ENCODE results near the gene RRBP1.

RRBP1 gene

GRCh38 chr20:17682103-17682888 is at the start of gene RRBP1:
Gene RRBP1 (minus strand): TSS chr20:17682242. CDS start chr20:17660507, 21,735 bp downstream.
- TF ChIP-seq, protein P1, sequence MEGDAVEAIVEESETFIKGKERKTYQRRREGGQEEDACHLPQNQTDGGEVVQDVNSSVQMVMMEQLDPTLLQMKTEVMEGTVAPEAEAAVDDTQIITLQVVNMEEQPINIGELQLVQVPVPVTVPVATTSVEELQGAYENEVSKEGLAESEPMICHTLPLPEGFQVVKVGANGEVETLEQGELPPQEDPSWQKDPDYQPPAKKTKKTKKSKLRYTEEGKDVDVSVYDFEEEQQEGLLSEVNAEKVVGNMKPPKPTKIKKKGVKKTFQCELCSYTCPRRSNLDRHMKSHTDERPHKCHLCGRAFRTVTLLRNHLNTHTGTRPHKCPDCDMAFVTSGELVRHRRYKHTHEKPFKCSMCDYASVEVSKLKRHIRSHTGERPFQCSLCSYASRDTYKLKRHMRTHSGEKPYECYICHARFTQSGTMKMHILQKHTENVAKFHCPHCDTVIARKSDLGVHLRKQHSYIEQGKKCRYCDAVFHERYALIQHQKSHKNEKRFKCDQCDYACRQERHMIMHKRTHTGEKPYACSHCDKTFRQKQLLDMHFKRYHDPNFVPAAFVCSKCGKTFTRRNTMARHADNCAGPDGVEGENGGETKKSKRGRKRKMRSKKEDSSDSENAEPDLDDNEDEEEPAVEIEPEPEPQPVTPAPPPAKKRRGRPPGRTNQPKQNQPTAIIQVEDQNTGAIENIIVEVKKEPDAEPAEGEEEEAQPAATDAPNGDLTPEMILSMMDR (IDR thresholded peaks at IDR 0.05): peak; percentile 83
- TF ChIP-seq ZFX (IDR thresholded peaks at IDR 0.05; ENCODE audit: borderline replicate concordance): no peak
- peak within 1 kb of the TSS; percentile 82 for H3K27ac ChIP-seq

- no peak overlapping the region for H3K27ac ChIP-seq
- TF ChIP-seq, protein P1 (IDR thresholded peaks at IDR 0.05): no peak
- TF ChIP-seq ZFX (IDR thresholded peaks at IDR 0.05; ENCODE audit: borderline replicate concordance): no peak
These were observed 49.2 kb upstream of the RRBP1 start for GRCh38 chr20:17731233-17731632.

- no peak for TF ChIP-seq ZFX (IDR thresholded peaks at IDR 0.05; ENCODE audit: borderline replicate concordance)
- TF ChIP-seq, protein P1 (IDR thresholded peaks at IDR 0.05): no peak
- H3K27ac ChIP-seq: no peak overlapping the region
These were observed 48.0 kb upstream of the RRBP1 start for GRCh38 chr20:17730071-17730470.

DNA sequence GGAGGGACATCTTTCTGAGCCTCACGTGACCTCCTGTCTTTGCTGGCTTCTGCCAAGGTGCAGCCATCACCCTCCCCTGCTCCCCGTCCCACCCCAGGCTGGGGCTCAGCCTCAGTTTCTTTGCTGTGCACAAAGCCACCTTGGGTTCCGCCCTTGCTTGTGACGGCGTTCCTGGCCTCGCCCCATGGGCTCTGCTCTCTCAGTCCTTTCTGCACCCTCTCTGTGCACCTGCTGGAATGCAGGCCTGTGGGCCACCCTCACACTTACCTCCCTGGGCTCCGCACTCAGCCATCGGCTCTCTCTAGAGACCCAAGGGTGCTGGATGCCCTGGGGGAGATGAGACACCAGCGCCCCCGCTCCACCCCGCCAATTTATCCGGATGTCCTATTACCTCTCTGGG is 46.0 kb upstream of the RRBP1 start:
- TF ChIP-seq ZFX (IDR thresholded peaks at IDR 0.05; ENCODE audit: borderline replicate concordance): no peak
- TF ChIP-seq, protein P1 (IDR thresholded peaks at IDR 0.05): no peak
- H3K27ac ChIP-seq: no peak overlapping the region

GRCh38 chr20:17727351-17727750 is 45.3 kb upstream of the RRBP1 start:
- no peak overlapping the region for H3K27ac ChIP-seq
- TF ChIP-seq ZFX (IDR thresholded peaks at IDR 0.05; ENCODE audit: borderline replicate concordance): no peak
- TF ChIP-seq, protein P1 (IDR thresholded peaks at IDR 0.05): no peak

DNA sequence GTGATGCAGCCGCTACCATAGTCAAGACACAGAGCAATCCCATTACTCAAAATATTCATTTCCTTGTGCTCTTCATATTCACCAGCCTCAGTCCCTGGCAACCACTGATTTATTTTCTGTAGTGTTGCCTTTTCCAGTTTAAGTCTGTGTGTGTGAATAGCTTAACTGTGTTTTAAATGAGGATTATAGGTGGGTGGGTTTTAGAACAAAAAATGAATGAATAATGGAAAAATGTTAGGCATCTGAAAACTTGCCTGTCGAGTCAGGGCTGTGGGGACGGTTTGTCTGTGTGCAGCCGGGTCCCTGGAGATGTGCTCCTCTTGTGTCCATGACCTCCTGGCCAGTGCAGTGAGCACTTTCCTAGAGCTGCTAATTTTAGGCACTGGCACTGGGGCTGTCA is 44.9 kb upstream of the RRBP1 start:
- H3K27ac ChIP-seq: no peak overlapping the region
- TF ChIP-seq, protein P1 (IDR thresholded peaks at IDR 0.05): no peak
- no peak for TF ChIP-seq ZFX (IDR thresholded peaks at IDR 0.05; ENCODE audit: borderline replicate concordance)

DNA sequence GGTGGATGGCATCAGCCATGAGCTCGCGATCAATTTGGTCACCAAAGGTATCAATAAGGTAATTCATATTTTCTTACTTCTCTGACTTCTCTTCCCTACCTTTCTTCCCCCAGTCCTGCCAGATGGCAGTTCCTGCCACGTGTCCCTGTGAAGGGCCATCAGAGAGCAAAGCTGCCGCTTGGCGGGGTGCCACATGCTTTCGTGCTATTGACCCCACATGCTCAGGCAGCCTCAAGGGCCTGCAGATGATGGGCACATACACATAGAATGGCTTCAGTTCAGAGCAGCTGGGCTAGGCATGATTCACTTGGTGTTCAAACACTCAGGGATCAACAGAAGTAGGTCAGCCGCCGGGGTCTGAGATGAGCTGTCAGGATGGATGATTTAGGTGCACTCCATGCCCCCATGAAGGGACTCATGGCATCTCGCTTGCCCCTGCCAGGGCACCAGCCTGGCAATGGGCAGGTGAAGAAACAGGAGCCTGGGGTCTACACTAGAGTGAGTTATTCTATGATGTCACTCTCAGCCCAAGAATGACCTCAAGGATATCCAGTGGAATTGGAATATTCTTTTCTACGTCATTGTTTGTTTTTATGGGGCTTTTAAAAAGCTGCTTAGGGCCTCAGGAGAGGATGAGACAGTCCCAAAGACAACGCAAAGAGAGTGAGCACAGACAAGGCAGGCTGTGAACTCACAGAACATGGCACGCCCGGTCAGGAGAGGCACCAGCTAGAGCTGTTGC is 43.2 kb upstream of the RRBP1 start:
- no peak overlapping the region for H3K27ac ChIP-seq
- TF ChIP-seq ZFX (IDR thresholded peaks at IDR 0.05; ENCODE audit: borderline replicate concordance): no peak
